Central memory CD8-positive, alpha-beta T cell (primary cell): Measurements from ENCODE around the gene IGF2BP1.
"Not testable (repeated sequence)": the region's sequence is repeated elsewhere in the genome, so short reads cannot be mapped to it uniquely, and the experiment has no call there.

ENCODE experiments used
- ATAC-seq: fragments of 150-1000 bp; cut with Tn5 transposase; replicated peaks from 2 replicates; pipeline ENCODE4 v1.10.0; 2022; ENCODE audit warnings: mild to moderate bottlenecking, moderate FRiP score, moderate number of reproducible peaks; ENCODE audit not compliant: poor library complexity, severe bottlenecking; ENCODE audit errors: extremely low read depth
- DNase-seq, 2 donors: peaks; one replicate each; pipeline ENCODE4 v3.0.0; 2021; ENCODE audit warnings: low spot score in 2 of 2
- H3K27ac Mint-ChIP-seq: one replicate; pipeline ENCODE4 v1.8.0; 2022; ENCODE audit warnings: low read depth, mild to moderate bottlenecking, moderate library complexity, mixed read lengths
- H3K27me3 Mint-ChIP-seq: one replicate; pipeline ENCODE4 v1.8.0; 2022; ENCODE audit warnings: mixed read lengths
- H3K36me3 Mint-ChIP-seq: one replicate; pipeline ENCODE4 v1.8.0; 2022; ENCODE audit warnings: mild to moderate bottlenecking, moderate library complexity, mixed read lengths; ENCODE audit not compliant: insufficient read depth
- H3K4me1 Mint-ChIP-seq: one replicate; pipeline ENCODE4 v1.8.0; 2022; ENCODE audit warnings: mixed read lengths
- H3K4me3 Mint-ChIP-seq: one replicate; pipeline ENCODE4 v1.8.0; 2022; ENCODE audit warnings: mild to moderate bottlenecking, moderate library complexity, mixed read lengths
- H3K9me3 Mint-ChIP-seq: one replicate; pipeline ENCODE4 v1.8.0; 2022; ENCODE audit warnings: mixed read lengths

Gene IGF2BP1

GRCh38 chr17:49031965-49032928 lies 35.1 kb downstream of the IGF2BP1 start:
- H3K9me3 Mint-ChIP-seq = no peaks in the 10 kb centered on the region
- H3K27me3 Mint-ChIP-seq = peaks cover under 1% of the 10 kb centered on the region
- H3K27ac Mint-ChIP-seq = no peak overlapping the region
- ATAC-seq (peak; percentile 58), DNase-seq (peak in 1 of 2 donors; percentile 25)
- no peak overlapping the region for H3K4me3 Mint-ChIP-seq
- H3K4me1 Mint-ChIP-seq = peaks cover 8% of the 10 kb centered on the region
- H3K36me3 Mint-ChIP-seq = no peaks in the 10 kb centered on the region

- no peak for ATAC-seq
- H3K36me3 Mint-ChIP-seq = no peaks in the 10 kb centered on the region
- no peak overlapping the region for H3K4me3 Mint-ChIP-seq
- H3K27me3 Mint-ChIP-seq = peaks cover 8% of the 10 kb centered on the region
- H3K27ac Mint-ChIP-seq = no peak overlapping the region
- H3K9me3 Mint-ChIP-seq = no peaks in the 10 kb centered on the region
- DNase-seq = no peak
- peaks cover 8% of the 10 kb centered on the region for H3K4me1 Mint-ChIP-seq
Measured at GRCh38 chr17:49035470-49036269, 38.5 kb downstream of the IGF2BP1 start.

GRCh38 chr17:49036270-49036626 lies 39.1 kb downstream of the IGF2BP1 start:
- Mint-ChIP-seq H3K36me3 (no peaks in the 10 kb centered on the region), H3K4me3 (no peak overlapping the region), H3K9me3 (no peaks in the 10 kb centered on the region), H3K27me3 (peaks cover 13% of the 10 kb centered on the region), H3K4me1 (peaks cover 8% of the 10 kb centered on the region), H3K27ac (no peak overlapping the region)
- DNase-seq (no peak), ATAC-seq (no peak)

- H3K27me3 Mint-ChIP-seq = peaks cover 20% of the 10 kb centered on the region
- ATAC-seq = no peak
- H3K4me1 Mint-ChIP-seq = no peaks in the 10 kb centered on the region
- H3K4me3 Mint-ChIP-seq = no peak overlapping the region
- H3K9me3 Mint-ChIP-seq = no peaks in the 10 kb centered on the region
- DNase-seq = no peak
- H3K27ac Mint-ChIP-seq = no peak overlapping the region
- H3K36me3 Mint-ChIP-seq = no peaks in the 10 kb centered on the region
Measured at GRCh38 chr17:49038138-49038537, 41.0 kb downstream of the IGF2BP1 start.

- Mint-ChIP-seq H3K27me3 (peaks cover 25% of the 10 kb centered on the region), H3K4me1 (no peaks in the 10 kb centered on the region), H3K4me3 (no peak overlapping the region), H3K36me3 (no peaks in the 10 kb centered on the region), H3K9me3 (no peaks in the 10 kb centered on the region), H3K27ac (no peak overlapping the region)
- no peak for DNase-seq
- no peak for ATAC-seq
Measured at GRCh38 chr17:49038544-49038943, 41.4 kb downstream of the IGF2BP1 start.

GRCh38 chr17:49039518-49039917 lies 42.3 kb downstream of the IGF2BP1 start:
- H3K36me3 Mint-ChIP-seq, H3K9me3 Mint-ChIP-seq, ATAC-seq, H3K27ac Mint-ChIP-seq, H3K4me1 Mint-ChIP-seq, DNase-seq, H3K4me3 Mint-ChIP-seq: not testable (repeated sequence)
- H3K27me3 Mint-ChIP-seq = peaks cover 34% of the 10 kb centered on the region

- no peaks in the 10 kb centered on the region for H3K9me3 Mint-ChIP-seq
- no peaks in the 10 kb centered on the region for H3K36me3 Mint-ChIP-seq
- no peak overlapping the region for H3K27ac Mint-ChIP-seq
- ATAC-seq = no peak
- peaks cover 44% of the 10 kb centered on the region for H3K27me3 Mint-ChIP-seq
- no peak for DNase-seq
- H3K4me1 Mint-ChIP-seq = no peaks in the 10 kb centered on the region
- H3K4me3 Mint-ChIP-seq = no peak overlapping the region
Measured at GRCh38 chr17:49041527-49041926, 44.3 kb downstream of the IGF2BP1 start.

- no peak overlapping the region for H3K4me3 Mint-ChIP-seq
- no peaks in the 10 kb centered on the region for H3K36me3 Mint-ChIP-seq
- DNase-seq (no peak), ATAC-seq (no peak)
- H3K27me3 Mint-ChIP-seq = peaks cover 58% of the 10 kb centered on the region
- H3K4me1 Mint-ChIP-seq = no peaks in the 10 kb centered on the region
- no peak overlapping the region for H3K27ac Mint-ChIP-seq
- no peaks in the 10 kb centered on the region for H3K9me3 Mint-ChIP-seq
Measured at GRCh38 chr17:49045376-49045775, 48.2 kb downstream of the IGF2BP1 start.

- Mint-ChIP-seq H3K9me3 (no peaks in the 10 kb centered on the region), H3K4me1 (no peaks in the 10 kb centered on the region), H3K4me3 (no peak overlapping the region), H3K27ac (no peak overlapping the region), H3K27me3 (peaks cover 49% of the 10 kb centered on the region), H3K36me3 (no peaks in the 10 kb centered on the region)
- ATAC-seq = no peak
- no peak for DNase-seq
Measured at GRCh38 chr17:49046912-49047311, 49.7 kb downstream of the IGF2BP1 start.

GRCh38 chr17:49049265-49049664 lies 52.1 kb downstream of the IGF2BP1 start:
- H3K27me3 Mint-ChIP-seq = peaks cover 58% of the 10 kb centered on the region
- DNase-seq (no peak), ATAC-seq (no peak)
- H3K4me1 Mint-ChIP-seq = no peaks in the 10 kb centered on the region
- no peaks in the 10 kb centered on the region for H3K9me3 Mint-ChIP-seq
- H3K27ac Mint-ChIP-seq = no peak overlapping the region
- H3K4me3 Mint-ChIP-seq = no peak overlapping the region
- H3K36me3 Mint-ChIP-seq = no peaks in the 10 kb centered on the region

GRCh38 chr17:49050611-49051010 lies 53.4 kb downstream of the IGF2BP1 start:
- Mint-ChIP-seq H3K36me3 (no peaks in the 10 kb centered on the region), H3K4me1 (no peaks in the 10 kb centered on the region), H3K9me3 (no peaks in the 10 kb centered on the region), H3K4me3 (no peak overlapping the region), H3K27me3 (peaks cover 57% of the 10 kb centered on the region), H3K27ac (no peak overlapping the region)
- no peak for DNase-seq
- ATAC-seq = no peak

GRCh38 chr17:49051269-49051668 lies 54.1 kb downstream of the IGF2BP1 start:
- no peaks in the 10 kb centered on the region for H3K4me1 Mint-ChIP-seq
- peaks cover 56% of the 10 kb centered on the region for H3K27me3 Mint-ChIP-seq
- no peaks in the 10 kb centered on the region for H3K36me3 Mint-ChIP-seq
- no peak overlapping the region for H3K4me3 Mint-ChIP-seq
- ATAC-seq = no peak
- H3K9me3 Mint-ChIP-seq = no peaks in the 10 kb centered on the region
- no peak overlapping the region for H3K27ac Mint-ChIP-seq
- DNase-seq = no peak
